ENCODE measurements around the gene THSD4.
"Not testable (repeated sequence)": the region's sequence is repeated elsewhere in the genome, so short reads cannot be mapped to it uniquely, and the experiment has no call there.

The THSD4 gene

DNA sequence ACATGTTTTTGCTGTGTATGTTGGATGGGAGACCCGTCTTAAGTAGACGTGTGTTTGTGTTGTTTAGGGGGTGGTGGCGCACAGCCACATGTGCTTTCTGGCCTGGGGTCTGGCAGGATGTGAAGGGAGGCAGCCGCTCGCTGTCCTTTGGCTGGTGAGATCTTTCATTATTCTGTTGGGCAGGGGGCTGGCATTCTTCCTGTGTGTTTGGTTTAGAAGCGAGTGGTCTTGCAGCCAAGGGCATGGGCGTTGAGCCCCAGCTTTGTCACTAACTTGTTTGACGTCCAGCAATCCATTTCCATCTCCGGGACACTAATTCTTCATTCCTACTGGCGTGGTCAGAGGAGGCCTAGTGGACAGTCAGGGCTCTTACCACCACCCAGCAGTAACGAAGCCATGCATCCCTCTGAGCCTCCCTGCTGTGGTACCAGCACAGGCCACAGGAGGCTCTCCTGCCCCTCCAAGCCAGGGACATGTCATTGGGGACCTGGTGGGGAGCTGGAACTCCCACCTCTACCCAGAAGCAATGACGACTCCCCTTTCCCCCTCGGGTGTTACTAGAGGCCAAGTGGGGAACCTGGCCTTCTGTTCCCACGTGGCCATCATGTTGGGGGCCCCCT is 10.7 kb downstream of the THSD4 start:
- TF ChIP-seq GABPA (IDR thresholded peaks at IDR 0.05; ENCODE audit: low read depth) (no peak), SPI1 (IDR thresholded peaks at IDR 0.05; ENCODE audit: borderline replicate concordance, low read depth) (no peak), POLR2AphosphoS5 (IDR thresholded peaks at IDR 0.05; ENCODE audit: low read depth) (no peak)
- TF ChIP-seq, protein P1, sequence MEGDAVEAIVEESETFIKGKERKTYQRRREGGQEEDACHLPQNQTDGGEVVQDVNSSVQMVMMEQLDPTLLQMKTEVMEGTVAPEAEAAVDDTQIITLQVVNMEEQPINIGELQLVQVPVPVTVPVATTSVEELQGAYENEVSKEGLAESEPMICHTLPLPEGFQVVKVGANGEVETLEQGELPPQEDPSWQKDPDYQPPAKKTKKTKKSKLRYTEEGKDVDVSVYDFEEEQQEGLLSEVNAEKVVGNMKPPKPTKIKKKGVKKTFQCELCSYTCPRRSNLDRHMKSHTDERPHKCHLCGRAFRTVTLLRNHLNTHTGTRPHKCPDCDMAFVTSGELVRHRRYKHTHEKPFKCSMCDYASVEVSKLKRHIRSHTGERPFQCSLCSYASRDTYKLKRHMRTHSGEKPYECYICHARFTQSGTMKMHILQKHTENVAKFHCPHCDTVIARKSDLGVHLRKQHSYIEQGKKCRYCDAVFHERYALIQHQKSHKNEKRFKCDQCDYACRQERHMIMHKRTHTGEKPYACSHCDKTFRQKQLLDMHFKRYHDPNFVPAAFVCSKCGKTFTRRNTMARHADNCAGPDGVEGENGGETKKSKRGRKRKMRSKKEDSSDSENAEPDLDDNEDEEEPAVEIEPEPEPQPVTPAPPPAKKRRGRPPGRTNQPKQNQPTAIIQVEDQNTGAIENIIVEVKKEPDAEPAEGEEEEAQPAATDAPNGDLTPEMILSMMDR (IDR thresholded peaks at IDR 0.05; ENCODE audit: insufficient read depth, low read length), result no peak
- TF ChIP-seq, protein P2, sequence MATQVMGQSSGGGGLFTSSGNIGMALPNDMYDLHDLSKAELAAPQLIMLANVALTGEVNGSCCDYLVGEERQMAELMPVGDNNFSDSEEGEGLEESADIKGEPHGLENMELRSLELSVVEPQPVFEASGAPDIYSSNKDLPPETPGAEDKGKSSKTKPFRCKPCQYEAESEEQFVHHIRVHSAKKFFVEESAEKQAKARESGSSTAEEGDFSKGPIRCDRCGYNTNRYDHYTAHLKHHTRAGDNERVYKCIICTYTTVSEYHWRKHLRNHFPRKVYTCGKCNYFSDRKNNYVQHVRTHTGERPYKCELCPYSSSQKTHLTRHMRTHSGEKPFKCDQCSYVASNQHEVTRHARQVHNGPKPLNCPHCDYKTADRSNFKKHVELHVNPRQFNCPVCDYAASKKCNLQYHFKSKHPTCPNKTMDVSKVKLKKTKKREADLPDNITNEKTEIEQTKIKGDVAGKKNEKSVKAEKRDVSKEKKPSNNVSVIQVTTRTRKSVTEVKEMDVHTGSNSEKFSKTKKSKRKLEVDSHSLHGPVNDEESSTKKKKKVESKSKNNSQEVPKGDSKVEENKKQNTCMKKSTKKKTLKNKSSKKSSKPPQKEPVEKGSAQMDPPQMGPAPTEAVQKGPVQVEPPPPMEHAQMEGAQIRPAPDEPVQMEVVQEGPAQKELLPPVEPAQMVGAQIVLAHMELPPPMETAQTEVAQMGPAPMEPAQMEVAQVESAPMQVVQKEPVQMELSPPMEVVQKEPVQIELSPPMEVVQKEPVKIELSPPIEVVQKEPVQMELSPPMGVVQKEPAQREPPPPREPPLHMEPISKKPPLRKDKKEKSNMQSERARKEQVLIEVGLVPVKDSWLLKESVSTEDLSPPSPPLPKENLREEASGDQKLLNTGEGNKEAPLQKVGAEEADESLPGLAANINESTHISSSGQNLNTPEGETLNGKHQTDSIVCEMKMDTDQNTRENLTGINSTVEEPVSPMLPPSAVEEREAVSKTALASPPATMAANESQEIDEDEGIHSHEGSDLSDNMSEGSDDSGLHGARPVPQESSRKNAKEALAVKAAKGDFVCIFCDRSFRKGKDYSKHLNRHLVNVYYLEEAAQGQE (IDR thresholded peaks at IDR 0.05; ENCODE audit: insufficient replicate concordance, low read depth), result no peak
- Histone ChIP-seq H3K27me3 (ENCODE audit: insufficient read depth, poor library complexity, severe bottlenecking) (no peaks in the 10 kb centered on the region), H3K4me3 (replicated peaks; ENCODE audit: insufficient read depth, low read length) (no peak overlapping the region), H3K27ac (replicated peaks) (no peak overlapping the region)
- DNase-seq (ENCODE audit: low read depth in 1 of 2, low spot score in 1 of 2), result no peak

DNA sequence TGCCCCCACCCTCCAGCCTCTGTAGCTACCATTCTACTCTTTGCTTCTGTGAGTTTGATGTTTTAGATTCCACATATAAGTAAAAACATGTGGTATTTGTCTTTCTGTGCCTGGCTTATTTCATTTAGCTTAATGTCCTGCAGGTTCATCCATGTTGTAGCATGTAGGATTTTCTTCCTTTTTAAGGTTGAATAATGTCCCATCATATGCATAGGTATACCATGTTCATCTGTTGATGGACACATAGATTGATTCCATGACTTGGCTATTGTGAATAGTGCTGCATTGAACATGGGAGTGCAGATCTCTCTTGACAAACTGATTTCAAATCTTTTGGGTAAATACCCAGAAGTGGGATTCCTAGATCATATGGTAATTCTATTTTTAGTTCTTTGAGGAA is 11.8 kb downstream of the THSD4 start:
- Histone ChIP-seq H3K27ac (replicated peaks) (no peak overlapping the region), H3K4me3 (replicated peaks; ENCODE audit: insufficient read depth, low read length) (no peak overlapping the region), H3K27me3 (ENCODE audit: insufficient read depth, poor library complexity, severe bottlenecking) (no peaks in the 10 kb centered on the region)
- TF ChIP-seq SPI1 (IDR thresholded peaks at IDR 0.05; ENCODE audit: borderline replicate concordance, low read depth) (no peak), POLR2AphosphoS5 (IDR thresholded peaks at IDR 0.05; ENCODE audit: low read depth) (no peak), GABPA (IDR thresholded peaks at IDR 0.05; ENCODE audit: low read depth) (no peak)
- TF ChIP-seq, protein P2 (IDR thresholded peaks at IDR 0.05; ENCODE audit: insufficient replicate concordance, low read depth), result no peak
- TF ChIP-seq, protein P1 (IDR thresholded peaks at IDR 0.05; ENCODE audit: insufficient read depth, low read length), result no peak
- no peak for DNase-seq (ENCODE audit: low read depth in 1 of 2, low spot score in 1 of 2)

DNA sequence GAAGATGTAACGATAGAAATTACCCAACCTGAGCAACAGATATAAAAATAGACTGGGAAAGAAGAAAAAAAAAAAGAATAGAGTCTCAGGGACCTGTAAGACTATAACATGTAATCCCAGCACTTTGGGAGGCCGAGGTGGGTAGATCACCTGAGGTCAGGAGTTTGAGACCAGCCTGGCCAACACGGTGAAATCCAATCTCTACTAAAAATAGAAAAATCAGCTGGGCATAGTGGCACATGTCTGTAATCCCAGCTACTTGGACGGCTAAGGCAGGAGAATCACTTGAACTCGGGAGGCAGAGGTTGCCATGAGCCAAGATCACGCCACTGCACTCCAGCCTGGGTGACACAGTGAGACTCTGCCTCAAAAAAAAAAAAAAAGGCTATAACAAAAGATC is 12.9 kb downstream of the THSD4 start:
- DNase-seq (ENCODE audit: low read depth in 1 of 2, low spot score in 1 of 2); H3K4me3 ChIP-seq (replicated peaks; ENCODE audit: insufficient read depth, low read length); H3K27me3 ChIP-seq (ENCODE audit: insufficient read depth, poor library complexity, severe bottlenecking); H3K27ac ChIP-seq (replicated peaks): not testable (repeated sequence)

DNA sequence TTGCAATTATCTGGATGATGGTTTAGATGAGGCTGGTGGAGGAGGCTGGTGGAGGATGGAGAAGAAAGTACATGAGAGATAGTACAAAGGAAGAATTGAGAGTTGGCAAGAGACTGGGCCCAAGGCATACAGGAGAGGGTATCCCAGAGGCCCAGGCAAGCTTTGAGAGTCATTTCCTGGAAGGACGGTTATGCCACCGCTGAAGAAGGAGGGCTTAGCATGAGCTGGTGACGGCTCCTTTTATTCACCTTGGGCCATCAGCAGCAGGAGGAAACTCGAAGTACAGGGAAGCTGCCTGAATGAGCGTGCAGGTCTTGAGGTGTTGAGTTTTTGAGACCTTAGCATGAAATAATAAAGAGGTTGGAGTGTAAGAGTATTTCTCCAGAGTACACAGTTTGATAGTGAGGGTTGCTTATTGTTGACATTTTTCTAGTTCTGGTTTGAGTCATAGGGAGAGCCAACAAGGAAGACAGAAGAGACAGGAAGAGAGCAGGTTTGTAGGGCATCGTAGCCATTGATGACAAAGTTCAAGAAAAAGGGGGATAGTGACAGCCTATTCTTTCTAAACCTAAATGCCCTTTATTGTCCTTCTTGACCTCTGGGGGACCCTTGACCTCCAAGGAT is 13.8 kb downstream of the THSD4 start:
- H3K27me3 ChIP-seq (ENCODE audit: insufficient read depth, poor library complexity, severe bottlenecking), result no peaks in the 10 kb centered on the region
- TF ChIP-seq POLR2AphosphoS5 (IDR thresholded peaks at IDR 0.05; ENCODE audit: low read depth) (no peak), GABPA (IDR thresholded peaks at IDR 0.05; ENCODE audit: low read depth) (no peak), SPI1 (IDR thresholded peaks at IDR 0.05; ENCODE audit: borderline replicate concordance, low read depth) (no peak)
- TF ChIP-seq, protein P2 (IDR thresholded peaks at IDR 0.05; ENCODE audit: insufficient replicate concordance, low read depth), result no peak
- TF ChIP-seq, protein P1 (IDR thresholded peaks at IDR 0.05; ENCODE audit: insufficient read depth, low read length), result no peak
- H3K4me3 ChIP-seq (replicated peaks; ENCODE audit: insufficient read depth, low read length), result no peak overlapping the region
- H3K27ac ChIP-seq (replicated peaks), result no peak overlapping the region
- no peak for DNase-seq (ENCODE audit: low read depth in 1 of 2, low spot score in 1 of 2)

Measured in HL-60 (cell line).